WTC11 (cell line): ENCODE data around the gene PXYLP1. TPM values are rescaled to one million over a fixed set of nuclear protein-coding genes. Genes with fewer than 3 reads are reported as not detected.

Experiments
- ATAC-seq: fragments of 200-7000 bp; cut with Tn5 transposase; 2 replicates; pipeline ENCODE4 v1.10.0; 2021; ENCODE audit warnings: mild to moderate bottlenecking, moderate library complexity
- CTCF ChIA-PET: fragments of 300-600 bp; sonication (Branson Sonifier 250); formaldehyde crosslinking; loops from one replicate; lab custom pipeline; 2021; ENCODE audit warnings: antibody characterized with exemption; lab: Charles Lee
- POLR2A ChIA-PET: fragments of 350-600 bp; sonication (Branson Sonifier 250); formaldehyde crosslinking; loops from one replicate; lab custom pipeline; 2021; ENCODE audit warnings: antibody characterized with exemption; lab: Charles Lee
- DNase-seq: peaks from one replicate; pipeline ENCODE4 v3.0.0; 2021; ENCODE audit warnings: low spot score
- H3K27ac Mint-ChIP-seq: 2 replicates; pipeline ENCODE4 v1.8.0; 2021; ENCODE audit warnings: mixed read lengths
- H3K27me3 Mint-ChIP-seq: 2 replicates; pipeline ENCODE4 v1.8.0; 2021; ENCODE audit warnings: low read depth, mild to moderate bottlenecking, moderate library complexity, mixed read lengths
- H3K36me3 Mint-ChIP-seq: 2 replicates; pipeline ENCODE4 v1.8.0; 2021; ENCODE audit warnings: mixed read lengths
- H3K4me1 Mint-ChIP-seq: 2 replicates; pipeline ENCODE4 v1.8.0; 2022; ENCODE audit warnings: mixed read lengths
- H3K4me3 Mint-ChIP-seq: 2 replicates; pipeline ENCODE4 v1.8.0; 2021; ENCODE audit warnings: mild to moderate bottlenecking, moderate library complexity, mixed read lengths
- H3K9me3 Mint-ChIP-seq: 2 replicates; pipeline ENCODE4 v1.8.0; 2021; ENCODE audit warnings: mixed read lengths
- ATF1 ChIP-seq: sonication (generic); formaldehyde crosslinking; IDR thresholded peaks from 2 replicates; pipeline ENCODE4 v1.8.1; 2023; ENCODE audit warnings: mild to moderate bottlenecking, moderate library complexity, missing genetic modification reagents
- E2F1 ChIP-seq: sonication (generic); formaldehyde crosslinking; IDR thresholded peaks from 2 replicates; pipeline ENCODE4 v1.8.0; 2022; ENCODE audit warnings: mild to moderate bottlenecking, missing genetic modification reagents
- ESRRA ChIP-seq: sonication (generic); formaldehyde crosslinking; IDR thresholded peaks from 2 replicates; pipeline ENCODE4 v1.8.1; 2022; ENCODE audit warnings: mild to moderate bottlenecking, missing genetic modification reagents, borderline replicate concordance
- GTF2I ChIP-seq: fragments of 250-450 bp; sonication (Bioruptor Pico); conservative IDR thresholded peaks from 2 replicates; pipeline ENCODE4 v1.4.0; 2021; ENCODE audit warnings: mild to moderate bottlenecking
- JAZF1 ChIP-seq: fragments of 250-450 bp; sonication (Bioruptor Pico); IDR thresholded peaks from 2 replicates; pipeline ENCODE4 v1.9.0; 2021; ENCODE audit warnings: moderate library complexity, mild to moderate bottlenecking, inconsistent platforms
- KAT7 ChIP-seq: sonication (generic); formaldehyde crosslinking; IDR thresholded peaks from 2 replicates; pipeline ENCODE4 v1.8.1; 2023; ENCODE audit warnings: missing genetic modification reagents, mild to moderate bottlenecking, borderline replicate concordance
- ZBTB21 ChIP-seq: sonication (generic); formaldehyde crosslinking; IDR thresholded peaks from 2 replicates; pipeline ENCODE4 v1.8.1; 2023; ENCODE audit warnings: mild to moderate bottlenecking, missing genetic modification reagents, borderline replicate concordance
- total RNA-seq: library from RNA; stranded (reverse); gene quantifications from 3 replicates; pipeline ENCODE4 v1.2.3, GENCODE V29; 2021
- TF ChIP-seq, protein P1 (sequence below): sonication (generic); formaldehyde crosslinking; IDR thresholded peaks from 2 replicates; pipeline ENCODE4 v1.8.1; 2023; ENCODE audit warnings: mild to moderate bottlenecking, missing genetic modification reagents, borderline replicate concordance
- TF ChIP-seq, protein P2 (sequence below): sonication (generic); formaldehyde crosslinking; IDR thresholded peaks from 2 replicates; pipeline ENCODE4 v1.8.0; 2022; ENCODE audit warnings: missing genetic modification reagents

PXYLP1 gene
- total RNA-seq, 1 experiment from 2014 or later: 20.1 TPM

- TF ChIP-seq, protein P1, sequence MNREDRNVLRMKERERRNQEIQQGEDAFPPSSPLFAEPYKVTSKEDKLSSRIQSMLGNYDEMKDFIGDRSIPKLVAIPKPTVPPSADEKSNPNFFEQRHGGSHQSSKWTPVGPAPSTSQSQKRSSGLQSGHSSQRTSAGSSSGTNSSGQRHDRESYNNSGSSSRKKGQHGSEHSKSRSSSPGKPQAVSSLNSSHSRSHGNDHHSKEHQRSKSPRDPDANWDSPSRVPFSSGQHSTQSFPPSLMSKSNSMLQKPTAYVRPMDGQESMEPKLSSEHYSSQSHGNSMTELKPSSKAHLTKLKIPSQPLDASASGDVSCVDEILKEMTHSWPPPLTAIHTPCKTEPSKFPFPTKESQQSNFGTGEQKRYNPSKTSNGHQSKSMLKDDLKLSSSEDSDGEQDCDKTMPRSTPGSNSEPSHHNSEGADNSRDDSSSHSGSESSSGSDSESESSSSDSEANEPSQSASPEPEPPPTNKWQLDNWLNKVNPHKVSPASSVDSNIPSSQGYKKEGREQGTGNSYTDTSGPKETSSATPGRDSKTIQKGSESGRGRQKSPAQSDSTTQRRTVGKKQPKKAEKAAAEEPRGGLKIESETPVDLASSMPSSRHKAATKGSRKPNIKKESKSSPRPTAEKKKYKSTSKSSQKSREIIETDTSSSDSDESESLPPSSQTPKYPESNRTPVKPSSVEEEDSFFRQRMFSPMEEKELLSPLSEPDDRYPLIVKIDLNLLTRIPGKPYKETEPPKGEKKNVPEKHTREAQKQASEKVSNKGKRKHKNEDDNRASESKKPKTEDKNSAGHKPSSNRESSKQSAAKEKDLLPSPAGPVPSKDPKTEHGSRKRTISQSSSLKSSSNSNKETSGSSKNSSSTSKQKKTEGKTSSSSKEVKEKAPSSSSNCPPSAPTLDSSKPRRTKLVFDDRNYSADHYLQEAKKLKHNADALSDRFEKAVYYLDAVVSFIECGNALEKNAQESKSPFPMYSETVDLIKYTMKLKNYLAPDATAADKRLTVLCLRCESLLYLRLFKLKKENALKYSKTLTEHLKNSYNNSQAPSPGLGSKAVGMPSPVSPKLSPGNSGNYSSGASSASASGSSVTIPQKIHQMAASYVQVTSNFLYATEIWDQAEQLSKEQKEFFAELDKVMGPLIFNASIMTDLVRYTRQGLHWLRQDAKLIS (CRISPR knock-in tag): no peak
- no peak for TF ChIP-seq JAZF1
These were observed 111.5 kb downstream of the PXYLP1 start (continued) for GRCh38 chr3:141343077-141343476.

GRCh38 chr3:141343865-141344271 is 112.2 kb downstream of the PXYLP1 start:
- peaks cover 5% of the 10 kb centered on the region for H3K4me1 Mint-ChIP-seq
- TF ChIP-seq, protein P2, sequence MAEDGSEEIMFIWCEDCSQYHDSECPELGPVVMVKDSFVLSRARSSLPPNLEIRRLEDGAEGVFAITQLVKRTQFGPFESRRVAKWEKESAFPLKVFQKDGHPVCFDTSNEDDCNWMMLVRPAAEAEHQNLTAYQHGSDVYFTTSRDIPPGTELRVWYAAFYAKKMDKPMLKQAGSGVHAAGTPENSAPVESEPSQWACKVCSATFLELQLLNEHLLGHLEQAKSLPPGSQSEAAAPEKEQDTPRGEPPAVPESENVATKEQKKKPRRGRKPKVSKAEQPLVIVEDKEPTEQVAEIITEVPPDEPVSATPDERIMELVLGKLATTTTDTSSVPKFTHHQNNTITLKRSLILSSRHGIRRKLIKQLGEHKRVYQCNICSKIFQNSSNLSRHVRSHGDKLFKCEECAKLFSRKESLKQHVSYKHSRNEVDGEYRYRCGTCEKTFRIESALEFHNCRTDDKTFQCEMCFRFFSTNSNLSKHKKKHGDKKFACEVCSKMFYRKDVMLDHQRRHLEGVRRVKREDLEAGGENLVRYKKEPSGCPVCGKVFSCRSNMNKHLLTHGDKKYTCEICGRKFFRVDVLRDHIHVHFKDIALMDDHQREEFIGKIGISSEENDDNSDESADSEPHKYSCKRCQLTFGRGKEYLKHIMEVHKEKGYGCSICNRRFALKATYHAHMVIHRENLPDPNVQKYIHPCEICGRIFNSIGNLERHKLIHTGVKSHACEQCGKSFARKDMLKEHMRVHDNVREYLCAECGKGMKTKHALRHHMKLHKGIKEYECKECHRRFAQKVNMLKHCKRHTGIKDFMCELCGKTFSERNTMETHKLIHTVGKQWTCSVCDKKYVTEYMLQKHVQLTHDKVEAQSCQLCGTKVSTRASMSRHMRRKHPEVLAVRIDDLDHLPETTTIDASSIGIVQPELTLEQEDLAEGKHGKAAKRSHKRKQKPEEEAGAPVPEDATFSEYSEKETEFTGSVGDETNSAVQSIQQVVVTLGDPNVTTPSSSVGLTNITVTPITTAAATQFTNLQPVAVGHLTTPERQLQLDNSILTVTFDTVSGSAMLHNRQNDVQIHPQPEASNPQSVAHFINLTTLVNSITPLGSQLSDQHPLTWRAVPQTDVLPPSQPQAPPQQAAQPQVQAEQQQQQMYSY (CRISPR knock-in tag): no peak
- TF ChIP-seq GTF2I (CRISPR knock-in tag) (no peak), ESRRA (CRISPR knock-in tag) (no peak), E2F1 (no peak), ZBTB21 (no peak), KAT7 (CRISPR knock-in tag) (no peak), ATF1 (no peak)
- H3K9me3 Mint-ChIP-seq: peaks cover 5% of the 10 kb centered on the region
- H3K27me3 Mint-ChIP-seq: peaks cover 3% of the 10 kb centered on the region; the same call in 1 of the 2 replicates
- no peaks in the 10 kb centered on the region for H3K36me3 Mint-ChIP-seq
- CTCF ChIA-PET: no interaction called here
- H3K27ac Mint-ChIP-seq: no peak overlapping the region
- POLR2A ChIA-PET: no interaction called here
- H3K4me3 Mint-ChIP-seq: no peak overlapping the region
- DNase-seq (no peak), ATAC-seq (no peak)

Other genes with a start within 250 kb of the PXYLP1 start
- 19.4 to 19.7 TPM (median 19.6 TPM) in 3 replicates for gene SPSB4, start 180.5 kb upstream of the PXYLP1 start, total RNA-seq
- gene ZBTB38, start 136.7 kb downstream of the PXYLP1 start, total RNA-seq: 10.5 to 12.3 TPM (median 11.6 TPM) in 3 replicates